ENCODE data around the gene BCL7A.
A peak's percentile ranks its signal among the peaks of the same experiment; 100 is the strongest.
"Not testable (repeated sequence)": the region's sequence is repeated elsewhere in the genome, so short reads cannot be mapped to it uniquely, and the experiment has no call there.

Gene BCL7A

GRCh38 chr12:122021822-122022392 lies at the start of gene BCL7A:
Gene BCL7A (plus strand): TSS chr12:122021884. CDS start chr12:122022092, 208 bp downstream.
- peak; percentile 81 for DNase-seq (ENCODE audit: low spot score)

GRCh38 chr12:121974026-121974985 lies 47.4 kb upstream of the BCL7A start:
- no peak for DNase-seq (ENCODE audit: low spot score)

GRCh38 chr12:121975021-121975420 lies 46.7 kb upstream of the BCL7A start:
- no peak for DNase-seq (ENCODE audit: low spot score)

GRCh38 chr12:121976950-121977349 lies 44.7 kb upstream of the BCL7A start:
- no peak for DNase-seq (ENCODE audit: low spot score)

GRCh38 chr12:121980191-121980891 lies 41.3 kb upstream of the BCL7A start:
- no peak for DNase-seq (ENCODE audit: low spot score)

- DNase-seq (ENCODE audit: low spot score) = no peak
Observed at GRCh38 chr12:121980892-121981272, 40.8 kb upstream of the BCL7A start.

- no peak for DNase-seq (ENCODE audit: low spot score)
Observed at GRCh38 chr12:121981456-121981855, 40.2 kb upstream of the BCL7A start.

- no peak for DNase-seq (ENCODE audit: low spot score)
Observed at GRCh38 chr12:121982950-121983349, 38.7 kb upstream of the BCL7A start.

- no peak for DNase-seq (ENCODE audit: low spot score)
Observed at GRCh38 chr12:121983536-121984210, 38.0 kb upstream of the BCL7A start.

GRCh38 chr12:121986489-121987245 lies 35.0 kb upstream of the BCL7A start:
- no peak for DNase-seq (ENCODE audit: low spot score)

- DNase-seq (ENCODE audit: low spot score) = not testable (repeated sequence)
Observed at GRCh38 chr12:121988519-121988918, 33.2 kb upstream of the BCL7A start.

GRCh38 chr12:121989276-121990113 lies 32.2 kb upstream of the BCL7A start:
- DNase-seq (ENCODE audit: low spot score) = no peak

- DNase-seq (ENCODE audit: low spot score) = no peak
Observed at GRCh38 chr12:121990114-121990647, 31.5 kb upstream of the BCL7A start.

GRCh38 chr12:121990692-121991603 lies 30.7 kb upstream of the BCL7A start:
- peak; percentile 54 for DNase-seq (ENCODE audit: low spot score)

- DNase-seq (ENCODE audit: low spot score) = peak; percentile 97
Observed at GRCh38 chr12:121992059-121992879, 29.4 kb upstream of the BCL7A start.

GRCh38 chr12:121996050-121996944 lies 25.4 kb upstream of the BCL7A start:
- DNase-seq (ENCODE audit: low spot score) = no peak

- DNase-seq (ENCODE audit: low spot score) = no peak
Observed at GRCh38 chr12:121996945-121997612, 24.6 kb upstream of the BCL7A start.
